Activated T-helper 1 cell treated with Interleukin-2 at 50 U/mL for 16 hours (primary cell): ENCODE data around the gene RBM4.

Experiments
- DNase-seq: peaks from one replicate; pipeline ENCODE4 v3.0.0-alpha.2; 2020; ENCODE audit warnings: low read depth

RBM4 gene

DNA sequence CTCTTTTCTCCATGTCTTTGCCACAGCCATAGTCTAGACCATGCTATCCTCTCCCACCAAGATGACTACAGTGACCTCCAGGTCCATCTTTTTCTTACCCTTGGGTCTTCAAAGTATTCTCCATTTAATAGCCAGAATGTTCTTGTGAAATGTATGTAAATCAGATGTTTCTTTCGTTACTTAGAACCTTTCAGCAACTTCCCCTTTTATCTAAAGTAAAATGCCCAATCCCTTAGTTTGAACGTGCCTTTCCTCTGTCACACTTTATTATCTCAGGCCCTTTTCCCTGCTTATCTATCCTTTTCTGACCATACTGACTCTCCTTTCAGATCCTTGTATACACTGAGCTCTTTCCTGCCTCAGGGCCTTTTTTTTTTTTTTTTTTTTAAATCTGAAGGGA, 21.3 kb downstream of the RBM4 start:
- no peak for DNase-seq

DNA sequence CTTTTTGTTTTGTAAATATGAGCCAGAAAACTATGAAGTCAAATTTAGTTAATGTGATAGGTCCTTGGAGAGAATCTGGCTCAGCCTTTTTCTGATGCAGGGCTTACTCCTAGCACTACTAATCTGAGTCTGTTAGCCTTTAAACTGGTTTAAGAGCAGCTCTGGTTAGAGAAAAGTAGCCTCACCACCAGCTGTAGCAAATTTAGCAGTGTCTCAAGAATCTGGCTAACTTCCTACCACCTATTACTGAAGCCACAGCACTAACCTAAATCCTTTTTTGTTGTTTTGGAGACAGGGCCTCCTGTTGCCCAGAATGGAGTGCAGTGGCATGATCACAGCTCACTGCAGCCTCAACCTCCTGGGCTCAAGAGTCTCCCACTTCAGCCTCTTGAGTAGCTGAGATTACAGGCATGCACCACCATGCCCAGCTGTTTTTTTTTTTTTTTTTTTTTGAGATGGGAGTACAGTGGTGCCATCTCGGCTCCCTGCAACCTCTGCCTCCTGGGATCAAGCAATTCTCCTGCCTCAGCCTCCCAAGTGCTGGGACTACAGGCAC, 25.3 kb downstream of the RBM4 start:
- no peak for DNase-seq

- DNase-seq: no peak
These were observed 26.9 kb downstream of the RBM4 start for GRCh38 chr11:66665369-66665768.

DNA sequence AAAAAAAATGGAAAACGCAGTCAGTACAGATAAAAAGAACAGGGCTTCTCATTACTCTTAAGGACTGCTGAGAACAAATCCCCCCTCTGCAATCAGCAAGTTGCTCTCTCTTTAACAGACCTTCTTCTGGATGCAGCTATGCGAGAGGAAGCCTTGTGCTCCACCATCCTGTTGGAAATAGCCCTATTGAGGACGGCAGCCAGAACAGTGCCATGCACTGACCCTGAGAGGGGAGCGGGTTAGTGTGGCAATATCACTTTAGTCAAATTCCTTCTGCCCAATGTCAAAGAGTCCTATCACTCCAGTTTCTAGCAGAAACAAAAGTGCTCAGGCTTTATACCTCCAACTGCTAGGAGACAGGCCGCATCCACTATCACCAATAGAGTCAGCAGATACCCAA, 32.3 kb downstream of the RBM4 start:
- no peak for DNase-seq

- DNase-seq: no peak
These were observed 36.6 kb downstream of the RBM4 start for GRCh38 chr11:66674964-66675602.

DNA sequence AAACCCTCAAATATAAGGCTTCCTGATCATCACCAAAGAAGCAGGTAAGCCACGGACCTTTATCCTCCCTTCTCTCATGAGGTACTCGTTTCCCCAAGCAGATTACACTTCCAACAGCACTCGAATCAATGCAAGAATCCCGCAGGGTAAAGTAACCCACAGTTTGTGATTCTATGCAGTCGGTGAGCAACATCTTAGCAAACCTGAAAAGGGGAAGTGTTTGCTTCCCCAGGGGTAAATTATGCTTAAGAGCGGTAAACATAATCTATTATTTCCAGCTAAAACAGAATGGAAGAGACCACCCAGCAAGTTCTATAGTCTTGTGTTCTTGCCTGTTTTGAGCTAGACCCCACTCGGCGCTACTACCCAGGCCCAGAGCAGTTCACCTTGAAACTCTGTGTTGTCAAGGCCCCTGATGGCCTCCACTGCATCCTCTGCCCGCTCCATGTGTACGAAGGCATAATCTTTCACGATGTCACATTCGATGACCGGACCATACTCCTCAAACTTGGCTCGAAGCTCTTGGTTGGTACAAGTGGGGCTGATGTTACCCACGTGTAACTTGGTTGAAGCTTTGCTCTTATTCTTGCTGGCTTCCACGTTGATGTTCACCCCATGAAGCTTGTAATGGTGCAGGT, 37.9 kb downstream of the RBM4 start:
- no peak for DNase-seq

DNA sequence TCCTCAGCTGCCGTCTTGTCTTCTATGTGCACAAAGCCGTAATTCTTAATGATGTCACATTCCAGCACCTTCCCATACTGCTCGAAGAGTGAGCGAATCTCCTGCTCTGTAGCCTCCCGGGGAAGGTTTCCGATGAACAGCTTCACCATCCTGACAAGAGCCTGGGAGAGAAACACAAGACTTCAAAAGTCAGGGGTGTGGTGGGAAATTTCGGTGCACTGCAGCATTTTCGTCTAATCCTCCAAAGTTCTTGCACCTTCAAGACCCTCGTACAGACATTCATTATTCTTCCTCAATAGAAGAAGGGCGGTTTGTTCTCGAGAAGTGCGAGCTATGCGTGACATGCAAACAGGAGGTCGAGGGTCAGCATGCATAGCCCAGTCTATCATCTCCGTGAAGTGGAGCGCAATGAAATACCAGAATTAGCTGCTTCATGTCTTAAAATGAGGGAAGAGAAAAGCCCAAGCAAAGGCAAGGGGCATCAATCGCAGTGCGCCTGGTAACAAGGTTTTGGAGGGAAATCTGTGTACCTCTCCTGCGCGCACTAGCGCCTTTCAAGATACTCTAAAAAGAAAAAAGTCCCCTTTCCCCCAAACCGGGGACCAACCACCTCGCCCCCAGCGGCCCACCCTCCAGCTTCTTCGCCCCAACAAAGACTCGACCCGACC, 38.6 kb downstream of the RBM4 start:
- no peak for DNase-seq

DNA sequence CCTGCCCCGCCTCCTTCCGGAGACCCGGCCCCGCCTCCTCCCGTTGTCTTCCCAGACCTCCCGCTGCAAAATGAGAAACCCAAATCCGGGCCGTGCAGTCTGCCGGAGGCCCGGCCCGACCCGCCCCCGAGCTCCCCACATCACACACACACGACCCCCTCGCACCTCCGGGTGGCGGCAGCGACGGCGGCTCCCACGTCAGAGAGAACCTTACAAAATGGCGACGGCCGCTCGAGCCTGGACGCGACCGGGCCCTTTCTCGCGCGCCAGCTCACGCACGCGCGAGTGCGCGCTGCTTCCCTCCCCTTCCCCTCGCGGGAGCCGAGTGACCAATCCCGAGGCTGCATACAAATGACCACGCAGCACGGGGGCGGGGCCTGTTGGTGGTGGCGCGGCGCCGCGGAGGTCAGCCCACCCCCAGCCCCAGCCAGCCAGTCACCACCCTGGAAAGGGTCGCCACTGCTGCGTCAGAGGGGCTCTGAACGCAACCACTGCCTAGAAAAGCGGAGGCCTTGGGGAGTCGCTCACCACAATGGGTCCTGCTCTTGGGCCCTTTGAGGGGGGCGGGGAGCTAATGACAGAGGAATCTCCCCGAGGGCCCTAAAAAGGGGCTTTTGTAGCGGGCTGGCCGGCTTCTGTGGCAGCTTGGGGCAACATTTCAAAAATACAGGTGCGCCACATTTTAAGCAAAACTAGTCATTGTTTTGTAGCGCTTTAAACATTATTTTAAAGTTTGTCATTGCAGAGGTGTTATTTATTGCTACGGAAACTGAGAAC, 39.3 kb downstream of the RBM4 start, which contains the start of gene RBM4B:
RBM4B (minus strand) TSS at position 289 of the 777 bp plus-strand sequence. CDS start 808 bp downstream, outside the sequence.
- peak; percentile 92 for DNase-seq

DNA sequence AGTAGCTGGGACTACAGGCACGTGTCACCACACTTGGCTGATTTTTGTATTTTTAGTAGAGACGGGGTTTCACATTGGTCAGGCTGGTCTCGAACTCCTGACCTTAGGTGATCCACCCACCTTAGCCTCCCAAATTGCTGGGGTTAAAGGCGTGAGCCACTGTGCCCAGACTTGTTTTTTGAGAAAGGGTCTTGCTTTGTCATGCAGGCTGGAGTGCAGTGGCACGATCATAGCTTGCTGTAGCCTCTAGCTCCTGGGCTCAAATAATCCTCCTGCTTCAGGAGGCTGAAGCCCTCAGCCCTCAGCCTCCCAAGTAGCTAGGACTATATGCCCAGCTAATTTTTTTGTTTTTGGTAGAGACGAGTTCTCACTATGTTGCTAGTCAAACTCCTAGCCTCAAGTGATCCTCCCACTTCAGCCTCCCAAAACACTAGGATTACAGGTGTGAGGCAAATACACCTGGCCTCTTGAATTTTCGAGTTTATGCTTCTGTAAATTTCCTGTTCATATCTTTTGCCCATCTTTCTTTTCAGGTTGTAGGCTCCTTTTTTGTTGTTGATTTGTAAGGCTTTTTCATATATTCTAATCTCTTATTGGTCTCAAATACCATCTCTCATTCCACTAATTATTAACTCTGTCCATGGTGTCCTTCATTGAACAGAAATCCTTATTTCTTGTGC, 42.6 kb downstream of the RBM4 start:
- no peak for DNase-seq

GRCh38 chr11:66683877-66684276, 45.4 kb downstream of the RBM4 start:
- no peak for DNase-seq

GRCh38 chr11:66684635-66685034, 46.1 kb downstream of the RBM4 start:
- DNase-seq: no peak

GRCh38 chr11:66685276-66686099, 47.0 kb downstream of the RBM4 start:
- no peak for DNase-seq

- no peak for DNase-seq
These were observed 47.7 kb downstream of the RBM4 start for GRCh38 chr11:66686100-66686785.

- DNase-seq: no peak
These were observed 48.6 kb downstream of the RBM4 start for GRCh38 chr11:66686801-66687750.

- no peak for DNase-seq
These were observed 49.4 kb downstream of the RBM4 start for GRCh38 chr11:66687831-66688281.

GRCh38 chr11:66688561-66689534, 50.3 kb downstream of the RBM4 start:
- no peak for DNase-seq
